M059J (cell line): Measurements from ENCODE around the gene SPATA18. TPM values are rescaled to one million over a fixed set of nuclear protein-coding genes. Genes with fewer than 3 reads are reported as not detected.
"Not testable (repeated sequence)": the region's sequence is repeated elsewhere in the genome, so short reads cannot be mapped to it uniquely, and the experiment has no call there.

Source experiments
- DNase-seq: peaks from one replicate; pipeline ENCODE4 v3.0.0-alpha.2; 2012; ENCODE audit warnings: low read depth
- total RNA-seq: library from RNA; depleted of rRNA; stranded (reverse); fragments of >200 nt; shearing (Covaris generic); gene quantifications from 2 replicates; pipeline ENCODE4 v1.2.3, GENCODE V29; 2014

The SPATA18 gene
- total RNA-seq, 1 experiment from 2014 or later = not detected

- no peak for DNase-seq
Observed at GRCh38 chr4:52051615-52052474, 741 bp downstream of the SPATA18 start.

- DNase-seq = no peak
Observed at GRCh38 chr4:52052475-52052780, 1.3 kb downstream of the SPATA18 start.

- DNase-seq = no peak
Observed at GRCh38 chr4:52054254-52054653, 3.1 kb downstream of the SPATA18 start.

GRCh38 chr4:52057196-52057595 is 6.1 kb downstream of the SPATA18 start:
- DNase-seq = no peak

DNA sequence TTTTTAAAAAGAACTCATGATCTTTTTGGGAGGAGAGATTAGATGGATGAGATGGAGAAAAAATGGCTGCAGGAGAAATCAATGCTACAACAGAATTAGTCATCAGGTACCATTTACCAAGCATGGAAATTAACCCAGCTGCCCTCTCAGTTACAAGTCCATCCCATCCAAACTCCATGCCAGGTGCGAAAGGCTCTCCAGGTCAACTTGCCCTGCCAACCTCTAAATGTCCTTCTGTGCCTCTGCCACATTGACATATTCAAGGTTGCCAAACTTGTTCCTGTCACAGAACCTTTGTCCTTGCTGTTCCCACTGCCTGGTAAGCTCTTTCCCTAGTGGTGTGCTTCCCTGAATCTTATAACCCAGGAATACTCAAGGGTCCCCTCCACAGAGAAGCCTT is 7.2 kb downstream of the SPATA18 start:
- no peak for DNase-seq

- DNase-seq = peak; percentile 60
Observed at GRCh38 chr4:52059372-52059771, 8.3 kb downstream of the SPATA18 start.

DNA sequence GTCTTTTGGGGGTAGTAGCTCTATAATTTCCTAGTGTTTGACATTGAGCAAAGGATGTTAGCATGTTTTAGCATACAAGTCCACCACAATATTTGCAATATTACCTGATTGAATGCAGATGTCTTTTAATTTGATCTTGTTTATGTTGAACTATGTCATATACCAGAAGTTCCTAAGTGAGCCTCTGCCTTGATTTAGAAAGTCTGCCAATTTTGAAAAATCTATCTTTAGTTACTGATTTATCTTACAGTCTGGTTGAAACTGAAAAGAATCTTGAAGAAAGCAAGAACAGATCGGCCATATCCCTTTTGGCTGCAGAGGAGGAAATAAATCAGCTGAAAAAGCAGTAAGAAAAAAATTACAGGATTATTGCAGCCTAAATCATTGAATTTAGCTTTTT is 18.5 kb downstream of the SPATA18 start:
- DNase-seq = no peak

- no peak for DNase-seq
Observed at GRCh38 chr4:52071791-52072546, 20.9 kb downstream of the SPATA18 start.

DNA sequence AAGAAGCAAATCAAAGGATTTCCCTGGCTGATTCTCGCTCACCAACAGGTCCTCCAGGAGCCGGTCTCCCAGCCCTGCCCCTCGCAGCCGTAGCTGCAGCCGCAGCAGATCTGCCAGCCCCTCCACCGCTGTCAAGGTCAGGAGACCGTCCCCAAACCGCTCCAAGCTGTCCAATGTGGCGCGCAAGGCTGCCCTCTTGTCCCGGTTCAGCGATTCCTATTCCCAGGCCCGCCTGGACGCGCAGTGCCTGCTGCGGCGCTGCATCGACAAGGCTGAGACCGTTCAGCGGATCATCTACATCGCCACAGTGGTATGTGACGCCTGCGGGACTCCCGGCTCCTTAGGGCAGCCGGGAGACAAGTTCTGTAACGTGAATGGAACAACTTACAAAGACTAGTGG is 25.6 kb downstream of the SPATA18 start:
- DNase-seq = no peak

DNA sequence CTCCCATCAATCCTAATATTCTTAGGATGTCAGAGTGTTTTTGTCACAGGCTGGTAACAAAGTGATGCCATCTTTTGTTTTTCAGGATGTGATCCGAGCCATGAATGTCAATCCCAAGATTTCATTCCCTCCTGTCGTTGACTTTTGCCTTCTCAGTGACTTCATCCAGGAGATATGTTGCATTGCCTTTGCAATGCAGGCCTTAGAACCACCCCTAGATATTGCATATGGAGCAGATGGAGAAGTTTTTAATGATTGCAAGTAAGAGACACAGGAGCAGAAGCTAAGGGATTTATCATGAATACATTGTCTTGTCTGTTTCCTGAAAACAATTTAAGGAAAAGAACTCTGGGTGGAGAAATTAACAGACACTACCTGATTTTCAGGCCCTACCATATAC is 28.6 kb downstream of the SPATA18 start:
- DNase-seq = no peak

GRCh38 chr4:52081216-52081615 is 30.1 kb downstream of the SPATA18 start:
- no peak for DNase-seq

GRCh38 chr4:52086425-52086824 is 35.3 kb downstream of the SPATA18 start:
- not testable (repeated sequence) for DNase-seq

DNA sequence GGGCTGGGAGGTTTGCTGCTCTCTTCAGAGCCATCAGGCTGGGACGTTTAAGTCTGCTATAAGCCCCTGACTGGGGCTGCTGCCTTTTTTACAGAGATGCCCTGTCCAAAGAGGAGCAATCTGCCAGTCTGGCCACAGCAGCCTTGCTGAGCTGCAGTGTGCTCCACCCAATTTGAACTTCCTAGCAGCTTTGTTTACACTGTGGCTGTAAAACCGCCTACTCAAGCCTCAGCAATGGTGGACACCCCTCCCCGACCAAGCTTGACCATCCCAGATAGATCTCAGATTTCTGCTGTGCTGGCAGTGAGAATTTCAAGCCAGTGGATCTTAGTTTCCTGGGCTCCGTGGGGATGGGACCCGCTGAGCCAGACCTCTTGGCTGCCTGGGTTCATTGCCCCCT is 40.7 kb downstream of the SPATA18 start:
- DNase-seq = no peak

DNA sequence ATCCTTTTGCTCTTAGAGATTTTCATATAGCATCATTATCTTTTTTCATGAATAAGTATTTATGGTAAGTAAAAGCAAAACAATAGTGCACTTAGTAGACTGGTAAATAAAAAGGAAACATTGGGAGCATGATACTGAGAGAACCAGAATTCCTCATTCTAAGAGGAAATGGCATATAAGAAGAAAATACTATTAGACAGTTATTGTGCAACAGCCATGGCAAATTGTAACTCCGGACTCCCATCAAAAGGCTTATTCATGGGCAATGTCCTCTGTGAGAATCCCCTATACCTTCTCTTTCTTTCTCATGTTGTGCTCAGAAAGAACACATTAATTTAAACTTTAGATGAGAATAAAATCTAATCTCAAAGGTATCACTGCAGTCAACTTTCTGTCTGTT is 42.4 kb downstream of the SPATA18 start:
- no peak for DNase-seq

DNA sequence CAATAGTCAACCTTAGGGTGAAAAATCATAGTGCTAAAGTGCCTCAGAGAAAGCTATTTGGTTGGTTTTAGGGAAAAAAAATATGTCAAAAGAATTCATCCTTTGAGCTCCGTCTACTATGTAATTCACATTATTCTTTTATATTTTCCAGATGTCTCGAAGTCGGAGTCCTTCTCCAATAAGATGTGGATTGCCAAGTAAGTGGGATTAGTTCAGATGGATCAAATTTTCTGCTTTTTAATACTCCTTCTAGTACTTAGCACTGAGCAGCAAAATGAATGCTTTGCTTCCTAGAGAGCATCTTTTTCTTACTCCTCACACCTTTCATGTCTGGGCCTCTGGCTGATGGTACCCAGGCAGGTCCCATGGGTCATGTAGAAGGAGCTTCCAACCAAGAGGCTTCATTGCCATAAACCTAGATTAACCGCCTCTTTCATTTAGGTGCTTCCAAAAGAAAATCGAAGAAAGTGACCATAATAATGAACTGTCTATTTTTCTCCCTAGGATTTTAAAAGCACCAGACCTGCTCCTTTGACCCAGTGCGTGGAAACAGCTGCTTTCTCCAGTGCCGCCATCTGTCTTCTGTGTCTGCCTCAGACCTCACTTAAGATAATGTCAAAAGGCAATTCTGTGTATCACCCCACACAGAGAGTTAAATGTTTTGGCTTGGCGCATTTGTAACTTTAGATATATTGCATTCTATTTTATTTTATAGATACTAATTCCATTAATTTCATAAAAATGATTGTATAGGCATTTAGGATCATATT is 43.5 kb downstream of the SPATA18 start:
- no peak for DNase-seq

- DNase-seq = no peak
Observed at GRCh38 chr4:52095374-52095773, 44.3 kb downstream of the SPATA18 start.

DNA sequence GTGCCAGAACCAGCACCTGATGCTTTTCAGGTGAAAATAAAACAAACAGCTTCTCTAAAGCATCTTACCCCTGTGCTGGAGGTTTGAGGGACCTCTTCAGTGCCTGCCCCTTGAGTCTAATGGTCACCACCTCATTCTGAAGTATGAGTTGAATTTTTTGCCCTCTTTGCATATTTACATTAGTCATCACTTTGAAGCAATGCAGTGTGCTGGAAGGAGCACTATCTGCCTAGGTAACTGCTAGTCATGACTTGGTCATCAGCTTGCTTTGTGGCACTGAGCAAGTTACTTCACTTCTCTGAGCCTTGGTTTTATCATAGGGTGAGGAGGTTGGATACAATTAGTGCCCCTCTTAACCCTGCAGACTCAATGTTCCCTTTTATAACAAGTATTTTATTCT is 44.9 kb downstream of the SPATA18 start:
- no peak for DNase-seq

DNA sequence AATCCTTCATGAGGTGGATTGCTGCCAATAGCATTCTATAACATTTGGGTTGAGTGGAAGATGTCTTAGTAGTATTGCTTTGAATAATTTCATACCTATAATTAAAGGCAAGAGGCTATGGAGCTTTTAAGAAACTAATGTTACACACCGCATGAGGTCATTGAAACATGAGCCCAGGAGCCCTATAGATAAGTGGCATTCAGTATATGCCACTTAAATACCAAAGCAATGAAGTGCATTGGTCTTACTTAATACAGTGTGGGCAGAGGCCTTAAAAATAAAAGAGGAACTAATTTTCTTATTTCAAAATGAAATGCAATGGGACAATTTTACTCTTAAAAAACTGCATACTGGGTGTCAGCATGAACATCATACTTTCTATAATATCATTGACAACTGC is 47.5 kb downstream of the SPATA18 start:
- DNase-seq = no peak

- DNase-seq = no peak
Observed at GRCh38 chr4:52099860-52100461, 48.9 kb downstream of the SPATA18 start.

DNA sequence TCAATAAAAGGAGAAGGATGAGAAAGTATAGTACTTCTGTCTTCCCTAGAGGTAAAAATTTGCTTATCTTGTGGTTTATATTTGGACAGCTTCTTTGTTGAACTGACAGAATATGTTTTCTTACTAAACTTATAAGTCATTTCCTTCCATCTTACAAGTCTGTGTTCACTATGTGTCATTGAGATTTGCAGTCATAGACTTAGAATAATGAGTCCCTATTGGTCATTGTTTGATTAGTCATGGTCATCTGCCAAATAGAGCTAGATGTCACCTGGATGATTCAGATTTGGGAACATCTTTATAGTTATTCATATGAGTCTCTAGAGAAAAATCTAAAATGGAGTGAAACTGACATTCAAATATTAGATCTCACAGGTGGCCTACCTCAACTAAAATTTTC is 51.5 kb downstream of the SPATA18 start:
- DNase-seq = peak; percentile 21

DNA sequence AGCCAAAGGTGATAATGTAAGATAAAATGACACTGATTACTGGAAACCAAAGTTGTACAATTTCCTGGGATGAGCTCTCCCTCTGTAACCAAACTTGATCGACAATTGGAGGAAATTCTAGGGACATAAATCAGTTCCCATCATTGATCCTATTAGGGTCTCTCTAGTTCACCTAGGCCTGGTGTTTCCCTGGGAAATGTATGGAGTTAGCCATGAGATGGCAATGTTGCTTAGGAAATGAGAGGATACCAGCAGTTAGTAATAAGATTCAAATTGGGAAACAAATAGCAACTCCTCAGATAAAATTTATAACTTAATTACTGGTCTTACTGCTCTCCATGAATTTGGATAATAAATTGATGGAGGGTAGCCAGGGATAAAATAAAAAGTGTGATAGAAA is 52.2 kb downstream of the SPATA18 start:
- no peak for DNase-seq

DNA sequence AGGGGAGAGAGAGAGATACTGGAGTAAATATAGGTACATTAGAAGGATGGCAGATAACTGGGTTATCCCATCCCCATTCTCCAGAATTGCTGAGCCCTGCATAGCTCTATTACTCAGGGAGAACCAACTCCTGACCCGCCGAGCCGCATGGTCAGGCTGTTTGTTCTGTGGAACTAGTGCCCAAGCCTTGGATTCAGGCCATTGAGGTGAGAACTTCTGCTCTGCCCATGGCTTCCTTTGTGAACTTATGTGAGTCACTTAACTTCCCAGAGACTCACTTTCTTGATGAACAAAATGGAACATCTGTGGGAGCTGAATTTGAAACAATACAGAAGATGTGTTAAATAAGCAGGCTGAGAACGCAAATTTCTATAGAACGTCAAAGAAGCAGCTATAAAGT is 54.2 kb downstream of the SPATA18 start:
- no peak for DNase-seq
